AG04449 (cell line): ENCODE data around the gene EIF2D.
A peak's percentile ranks its signal among the peaks of the same experiment; 100 is the strongest.
"Not testable (repeated sequence)": the region's sequence is repeated elsewhere in the genome, so short reads cannot be mapped to it uniquely, and the experiment has no call there.

Experiments
- CTCF ChIA-PET: fragments of 350-600 bp; formaldehyde crosslinking; extraction: SDS; loops from one replicate; lab custom pipeline; 2021; ENCODE audit warnings: antibody characterized with exemption; lab: Yijun Ruan, JAX
- POLR2A ChIA-PET: fragments of 400-600, 350-600 bp; formaldehyde crosslinking; extraction: SDS; loops from one replicate; lab custom pipeline; 2020; ENCODE audit warnings: antibody characterized with exemption, inconsistent platforms; lab: Yijun Ruan, JAX
- DNase-seq: peaks from one replicate; pipeline ENCODE4 v3.0.0-alpha.2; 2010; ENCODE audit warnings: low read depth, low spot score
- H3K4me3 ChIP-seq: 2 replicates; pipeline ENCODE4 v1.5.1; 2011; ENCODE audit warnings: low read depth, mild to moderate bottlenecking, control low read depth, low read length
- TF ChIP-seq, protein P1 (sequence below): IDR thresholded peaks from one replicate; pipeline ENCODE4 v1.5.1; 2011; ENCODE audit warnings: mild to moderate bottlenecking, moderate library complexity, low read length, control low read depth, inconsistent platforms; ENCODE audit not compliant: insufficient read depth; ENCODE audit errors: missing control alignments

EIF2D gene

DNA sequence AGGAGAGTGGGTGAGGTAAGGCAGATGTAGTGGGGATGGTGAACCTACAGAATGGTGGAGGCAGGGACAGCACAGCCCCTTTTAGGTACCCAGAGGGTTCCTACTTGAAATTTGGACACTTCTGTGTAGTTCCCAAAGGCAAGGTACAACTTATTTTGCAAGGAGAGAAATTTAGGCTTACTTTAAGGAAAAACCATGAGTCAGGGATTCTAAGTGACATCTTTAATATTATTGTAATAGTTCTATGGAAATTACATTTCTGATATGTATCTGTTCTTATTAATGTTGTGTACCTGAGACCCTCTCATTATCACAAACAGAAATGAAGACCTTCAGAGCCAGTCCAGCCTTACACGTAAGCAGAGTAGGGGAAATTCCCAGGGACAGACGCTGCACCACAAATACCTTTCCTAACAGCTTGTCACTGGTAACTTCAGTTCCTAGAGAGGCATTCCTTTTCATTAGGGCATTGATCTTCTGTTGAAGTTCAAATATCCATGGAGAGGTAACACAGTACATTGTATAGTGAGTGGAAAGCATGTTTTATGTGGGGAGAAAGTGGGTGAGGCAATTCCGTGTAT, 30.9 kb upstream of the EIF2D start:
- TF ChIP-seq, protein P1, sequence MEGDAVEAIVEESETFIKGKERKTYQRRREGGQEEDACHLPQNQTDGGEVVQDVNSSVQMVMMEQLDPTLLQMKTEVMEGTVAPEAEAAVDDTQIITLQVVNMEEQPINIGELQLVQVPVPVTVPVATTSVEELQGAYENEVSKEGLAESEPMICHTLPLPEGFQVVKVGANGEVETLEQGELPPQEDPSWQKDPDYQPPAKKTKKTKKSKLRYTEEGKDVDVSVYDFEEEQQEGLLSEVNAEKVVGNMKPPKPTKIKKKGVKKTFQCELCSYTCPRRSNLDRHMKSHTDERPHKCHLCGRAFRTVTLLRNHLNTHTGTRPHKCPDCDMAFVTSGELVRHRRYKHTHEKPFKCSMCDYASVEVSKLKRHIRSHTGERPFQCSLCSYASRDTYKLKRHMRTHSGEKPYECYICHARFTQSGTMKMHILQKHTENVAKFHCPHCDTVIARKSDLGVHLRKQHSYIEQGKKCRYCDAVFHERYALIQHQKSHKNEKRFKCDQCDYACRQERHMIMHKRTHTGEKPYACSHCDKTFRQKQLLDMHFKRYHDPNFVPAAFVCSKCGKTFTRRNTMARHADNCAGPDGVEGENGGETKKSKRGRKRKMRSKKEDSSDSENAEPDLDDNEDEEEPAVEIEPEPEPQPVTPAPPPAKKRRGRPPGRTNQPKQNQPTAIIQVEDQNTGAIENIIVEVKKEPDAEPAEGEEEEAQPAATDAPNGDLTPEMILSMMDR = no peak
- DNase-seq = no peak
- ChIA-PET POLR2A (no interaction called here), CTCF (interaction anchor here (42.9 kb wide), 1 partner anchor 19 kb away, joined by 1486 read pairs; no protein-coding TSS in a partner anchor)
- no peak overlapping the region for H3K4me3 ChIP-seq

DNA sequence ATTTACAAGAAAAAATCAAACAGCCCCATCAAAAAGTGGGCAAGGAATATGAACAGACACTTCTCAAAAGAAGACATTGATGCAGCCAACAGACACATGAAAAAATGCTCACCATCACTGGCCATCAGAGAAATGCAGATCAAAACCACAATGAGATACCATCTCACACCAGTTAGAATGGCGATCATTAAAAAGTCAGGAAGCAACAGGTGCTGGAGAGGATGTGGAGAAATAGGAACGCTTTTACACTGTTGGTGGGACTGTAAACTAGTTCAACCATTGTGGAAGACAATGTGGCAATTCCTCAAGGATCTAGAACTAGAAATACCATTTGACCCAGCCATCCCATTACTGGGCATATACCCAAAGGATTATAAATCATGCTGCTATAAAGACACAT, 29.8 kb upstream of the EIF2D start:
- DNase-seq, POLR2A ChIA-PET, H3K4me3 ChIP-seq: not testable (repeated sequence)
- CTCF ChIA-PET = interaction anchor here (42.9 kb wide), 1 partner anchor 20 kb away, joined by 1486 read pairs; no protein-coding TSS in a partner anchor

DNA sequence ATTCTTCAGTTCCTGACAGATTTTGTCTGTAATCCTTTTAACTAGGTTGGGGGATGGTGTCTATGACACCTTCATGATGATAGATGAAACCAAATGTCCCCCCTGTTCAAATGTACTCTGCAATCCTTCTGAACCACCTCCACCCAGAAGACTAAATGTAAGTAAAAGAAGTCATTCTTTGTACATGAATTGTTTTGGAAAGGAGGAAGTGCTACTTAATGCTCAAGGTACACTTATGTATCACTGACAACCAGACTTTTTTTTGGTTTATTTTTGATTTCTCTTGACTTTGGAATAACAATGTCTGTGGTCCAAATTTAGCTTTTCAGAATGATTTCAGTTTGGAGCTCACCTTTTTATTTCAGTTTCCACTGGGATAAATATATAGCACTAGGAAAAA, 25.3 kb upstream of the EIF2D start:
- DNase-seq = no peak
- ChIA-PET POLR2A (interaction anchor here (0.6 to 2.0 kb wide), 2 partner anchors 20 to 37 kb away, joined by 3 to 4 read pairs; no protein-coding TSS in a partner anchor), CTCF (interaction anchor here (1.3 to 42.9 kb wide), 6 partner anchors 25 to 275 kb away, joined by 5 to 1486 read pairs (median 8); partner anchors contain the start of gene EIF2D)
- TF ChIP-seq, protein P1 = no peak
- peak overlapping the region; percentile 13 for H3K4me3 ChIP-seq

DNA sequence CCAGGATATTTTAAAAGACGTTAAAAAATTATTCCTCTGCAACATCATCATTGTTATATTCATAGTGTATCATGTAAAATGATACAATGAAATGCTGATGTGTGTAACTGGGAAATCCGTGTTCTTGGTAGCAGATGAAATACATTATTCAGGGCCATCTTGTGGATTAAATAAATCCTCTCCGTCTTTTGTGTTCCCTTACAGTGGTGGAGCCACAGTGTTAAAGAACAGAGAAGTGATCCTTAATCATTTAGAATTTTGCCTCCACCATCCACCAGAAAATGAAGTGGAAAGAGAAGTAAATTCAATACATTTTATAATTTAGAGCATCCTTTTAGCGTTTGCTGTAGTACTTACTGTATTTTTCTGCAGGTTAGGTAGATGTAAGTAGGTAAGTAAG, 24.4 kb upstream of the EIF2D start:
- no peak for DNase-seq
- CTCF ChIA-PET = interaction anchor here (1.3 to 42.9 kb wide), 8 partner anchors 25 to 171 kb away, joined by 3 to 1486 read pairs (median 7); partner anchors contain the start of gene EIF2D
- H3K4me3 ChIP-seq = peak overlapping the region; percentile 41
- POLR2A ChIA-PET = interaction anchor here (2.0 kb wide), 1 partner anchor 38 kb away, joined by 4 read pairs; no protein-coding TSS in a partner anchor
- TF ChIP-seq, protein P1 = no peak

DNA sequence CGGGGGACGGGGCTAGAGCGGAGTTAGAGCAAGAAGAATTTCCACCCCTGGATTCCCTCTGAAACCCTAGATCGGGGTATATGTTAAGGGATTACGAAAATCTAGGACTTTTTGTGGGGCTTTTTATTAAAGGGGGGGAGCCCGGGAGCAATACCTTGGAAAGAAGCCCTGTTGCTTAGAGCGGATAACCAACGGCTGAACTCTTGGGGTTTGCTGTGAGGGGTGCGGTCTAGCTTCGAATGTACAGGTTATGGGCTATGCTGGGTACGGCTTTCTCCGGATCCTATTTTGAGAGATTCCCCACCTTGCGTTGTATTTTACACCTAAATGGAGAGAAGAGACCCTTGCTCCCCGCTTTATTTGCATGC, 23.7 kb upstream of the EIF2D start:
- POLR2A ChIA-PET = interaction anchor here (1.0 to 1.5 kb wide), 8 partner anchors 13 to 285 kb away, joined by 3 to 16 read pairs (median 4); partner anchors contain the start of genes EIF2D, FCMR and IKBKE
- DNase-seq = no peak
- CTCF ChIA-PET = interaction anchor here (1.3 to 42.9 kb wide), 13 partner anchors 10 to 350 kb away, joined by 3 to 1486 read pairs (median 12); partner anchors contain the start of gene EIF2D
- TF ChIP-seq, protein P1 = no peak
- peak overlapping the region; percentile 86 for H3K4me3 ChIP-seq

DNA sequence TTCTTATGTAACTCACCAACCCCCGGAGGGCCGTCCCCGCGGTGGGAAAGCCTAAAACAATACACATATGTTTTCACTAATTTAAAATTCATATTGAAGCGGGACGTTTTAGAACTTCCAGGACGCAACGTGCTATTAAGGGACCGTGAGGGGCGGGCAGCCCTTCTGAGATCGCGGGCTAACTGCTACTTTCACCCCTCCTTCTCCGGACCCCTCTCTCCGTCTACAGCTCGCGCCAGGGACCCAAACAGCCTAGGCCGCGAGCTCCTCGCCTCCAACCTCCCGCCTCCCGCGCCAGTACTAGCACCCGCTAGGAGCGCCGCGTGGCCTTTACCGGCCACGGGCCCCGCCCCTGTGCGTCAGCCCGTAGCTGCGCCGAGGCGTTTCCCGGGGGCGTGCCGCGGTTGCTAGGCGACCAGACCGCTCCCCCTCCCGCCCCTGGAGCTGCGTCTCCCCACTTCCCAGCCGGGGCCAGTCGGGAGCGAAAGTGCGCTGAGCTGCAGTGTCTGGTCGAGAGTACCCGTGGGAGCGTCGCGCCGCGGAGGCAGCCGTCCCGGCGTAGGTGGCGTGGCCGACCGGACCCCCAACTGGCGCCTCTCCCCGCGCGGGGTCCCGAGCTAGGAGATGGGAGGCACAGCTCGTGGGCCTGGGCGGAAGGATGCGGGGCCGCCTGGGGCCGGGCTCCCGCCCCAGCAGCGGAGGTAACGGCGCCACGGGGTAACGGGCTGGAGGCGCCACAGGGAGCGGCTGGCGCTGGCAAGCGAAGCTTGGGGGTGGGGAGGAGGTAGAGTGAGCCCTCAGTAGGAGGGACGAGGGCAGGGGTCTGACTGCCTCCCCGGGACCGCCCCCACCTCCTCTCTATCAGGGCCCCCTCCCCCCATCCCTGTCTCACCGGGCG, 23.1 kb upstream of the EIF2D start, which contains the start of gene DYRK3:
DYRK3 (plus strand) TSS at position 457 of the 898 bp plus-strand sequence; CDS start at position 625, 168 bp downstream.
- ChIA-PET POLR2A (interaction anchor here (0.6 to 1.5 kb wide), 12 partner anchors 9 to 286 kb away, joined by 3 to 16 read pairs (median 4); partner anchors contain the start of genes EIF2D, FCMR and IKBKE), CTCF (interaction anchor here (0.9 to 42.9 kb wide), 21 partner anchors 9 to 351 kb away, joined by 3 to 1486 read pairs (median 11); partner anchors contain the start of gene EIF2D)
- TF ChIP-seq, protein P1 = no peak
- DNase-seq = no peak
- peak within 1 kb of the TSS; percentile 86 for H3K4me3 ChIP-seq
